Caco-2 (cell line): ENCODE measurements around the gene PLA2G4B. TPM values are rescaled to one million over a fixed set of nuclear protein-coding genes. Genes with fewer than 3 reads are reported as not detected.

ENCODE experiments used
- BruUV-seq: library from RNA; stranded (reverse); fragments of 400-500 nt; replicated peaks from 2 replicates; lab custom pipeline; 2021; lab: Mats Ljungman, UMichigan
- CTCF ChIA-PET: fragments of 300-600 bp; sonication (Branson Sonifier 250); formaldehyde crosslinking; loops from one replicate; lab custom pipeline; 2022; ENCODE audit warnings: antibody characterized with exemption; lab: Charles Lee
- POLR2A ChIA-PET: fragments of 300-600 bp; sonication (Branson Sonifier 250); formaldehyde crosslinking; loops from one replicate; lab custom pipeline; 2022; ENCODE audit warnings: antibody characterized with exemption; lab: Charles Lee
- DNase-seq, 2 experiments: peaks; one replicate each; pipeline versions ENCODE4 v3.0.0 to v3.0.0-alpha.2; 2020 to 2022
- H3K27me3 ChIP-seq: replicated peaks from 2 replicates; pipeline ENCODE4 v1.6.0; 2011; ENCODE audit warnings: low read length; ENCODE audit not compliant: control insufficient read depth, insufficient read depth
- H3K36me3 ChIP-seq: 2 replicates; pipeline ENCODE4 v1.5.1; 2011; ENCODE audit warnings: low read length; ENCODE audit not compliant: control insufficient read depth, insufficient read depth
- H3K4me1 ChIP-seq: fragments of 250-450 bp; sonication (Bioruptor Pico); 2 replicates; pipeline ENCODE4 v1.5.1; 2020; ENCODE audit warnings: mild to moderate bottlenecking
- H3K4me3 ChIP-seq: 2 replicates; pipeline ENCODE4 v1.5.1; 2011; ENCODE audit warnings: low read depth, mild to moderate bottlenecking, control low read depth, low read length
- H3K9me3 ChIP-seq: fragments of 250-450 bp; sonication (Bioruptor Pico); 2 replicates; pipeline ENCODE4 v1.5.1; 2020; ENCODE audit warnings: mild to moderate bottlenecking, moderate library complexity
- H3K27ac Mint-ChIP-seq: one replicate; pipeline ENCODE4 v1.8.0; 2022; ENCODE audit warnings: mixed read lengths; ENCODE audit not compliant: unreplicated experiment
- H3K27me3 Mint-ChIP-seq: one replicate; pipeline ENCODE4 v1.8.0; 2022; ENCODE audit warnings: mixed read lengths; ENCODE audit not compliant: insufficient read depth, unreplicated experiment
- H3K36me3 Mint-ChIP-seq: one replicate; pipeline ENCODE4 v1.8.0; 2022; ENCODE audit warnings: mild to moderate bottlenecking, mixed read lengths; ENCODE audit not compliant: insufficient read depth, unreplicated experiment
- H3K4me1 Mint-ChIP-seq: one replicate; pipeline ENCODE4 v1.8.0; 2022; ENCODE audit warnings: low read depth, mixed read lengths; ENCODE audit not compliant: unreplicated experiment
- H3K4me3 Mint-ChIP-seq: one replicate; pipeline ENCODE4 v1.8.0; 2022; ENCODE audit warnings: mild to moderate bottlenecking, moderate library complexity, mixed read lengths; ENCODE audit not compliant: unreplicated experiment
- H3K9me3 Mint-ChIP-seq: one replicate; pipeline ENCODE4 v1.8.0; 2022; ENCODE audit warnings: mixed read lengths; ENCODE audit not compliant: unreplicated experiment
- CTCF ChIP-seq, 2 experiments: fragments of 200-600 bp in 1 of 2; IDR thresholded peaks; 1 replicate in 1 of 2; 2 replicates in 1 of 2; pipeline versions ENCODE4 v1.5.1 to v1.8.0; 2011 to 2022; ENCODE audit warnings: antibody characterized with exemption in 1 of 2, control low read depth in 1 of 2, inconsistent platforms in 1 of 2, low read depth in 1 of 2, low read length in 1 of 2, mild to moderate bottlenecking in 1 of 2, moderate library complexity in 1 of 2; ENCODE audit not compliant: insufficient read depth in 1 of 2, severe bottlenecking in 1 of 2, unreplicated experiment in 1 of 2
- intact Hi-C: fragments of 100-400 bp; cut with micrococcal nuclease; formaldehyde crosslinking; loops from one replicate; pipeline ENCODE4 v1.10.0; 2022; ENCODE audit not compliant: unreplicated experiment
- total RNA-seq: library from RNA; stranded (reverse); gene quantifications from 2 replicates; pipeline ENCODE4 v1.2.3, GENCODE V29; 2022

Gene PLA2G4B
- total RNA-seq, 1 experiment from 2014 or later, result 6.0 TPM

GRCh38 chr15:41824062-41824745 is 14.4 kb upstream of the PLA2G4B start:
- DNase-seq, result no peak
- no peaks in the 10 kb centered on the region for H3K4me1 ChIP-seq
- BruUV-seq, result no TSS peak
- TF ChIP-seq CTCF (IDR thresholded peaks at IDR 0.05; ENCODE audit: insufficient read depth in 1 of 2, low read depth in 1 of 2, low read length in 1 of 2, severe bottlenecking in 1 of 2, unreplicated experiment in 1 of 2), result no peak
- intact Hi-C loops, result no loop called here
- H3K27me3 ChIP-seq, result no peaks in the 10 kb centered on the region
- H3K27me3 Mint-ChIP-seq, result no peaks in the 10 kb centered on the region
- no peak overlapping the region for H3K4me3 Mint-ChIP-seq
- H3K36me3 ChIP-seq, result no peaks in the 10 kb centered on the region; the same call in none of the 2 replicates
- no peak overlapping the region for H3K27ac Mint-ChIP-seq
- ChIA-PET POLR2A (no interaction called here), CTCF (interaction anchor here (0.7 kb wide), 1 partner anchor 230 kb away, joined by 3 read pairs; no protein-coding TSS in a partner anchor)
- no peaks in the 10 kb centered on the region for H3K9me3 ChIP-seq
- peaks cover 11% of the 10 kb centered on the region for H3K4me1 Mint-ChIP-seq
- no peaks in the 10 kb centered on the region for H3K9me3 Mint-ChIP-seq
- no peak overlapping the region for H3K4me3 ChIP-seq
- peaks cover 27% of the 10 kb centered on the region for H3K36me3 Mint-ChIP-seq

GRCh38 chr15:41825145-41825544 is 13.5 kb upstream of the PLA2G4B start:
- ChIA-PET CTCF (no interaction called here), POLR2A (no interaction called here)
- no peaks in the 10 kb centered on the region for H3K9me3 ChIP-seq
- intact Hi-C loops, result loop anchor here (5.0 kb wide), 1 partner anchor 77 kb away; no protein-coding TSS in a partner anchor
- H3K27me3 ChIP-seq, result no peaks in the 10 kb centered on the region
- no peaks in the 10 kb centered on the region for H3K4me1 ChIP-seq
- no peak for TF ChIP-seq CTCF (IDR thresholded peaks at IDR 0.05; ENCODE audit: insufficient read depth in 1 of 2, low read depth in 1 of 2, low read length in 1 of 2, severe bottlenecking in 1 of 2, unreplicated experiment in 1 of 2)
- Mint-ChIP-seq H3K27me3 (no peaks in the 10 kb centered on the region), H3K36me3 (peaks cover 20% of the 10 kb centered on the region), H3K4me1 (peaks cover 12% of the 10 kb centered on the region), H3K4me3 (no peak overlapping the region), H3K27ac (no peak overlapping the region), H3K9me3 (no peaks in the 10 kb centered on the region)
- BruUV-seq, result no TSS peak
- H3K4me3 ChIP-seq, result no peak overlapping the region
- DNase-seq, result no peak
- no peaks in the 10 kb centered on the region; the same call in 1 of the 2 replicates for H3K36me3 ChIP-seq

- Histone ChIP-seq H3K4me3 (no peak overlapping the region), H3K36me3 (no peaks in the 10 kb centered on the region; the same call in 1 of the 2 replicates), H3K9me3 (no peaks in the 10 kb centered on the region), H3K4me1 (no peaks in the 10 kb centered on the region), H3K27me3 (no peaks in the 10 kb centered on the region)
- intact Hi-C loops, result loop anchor here (5.0 kb wide), 1 partner anchor 76 kb away; no protein-coding TSS in a partner anchor
- POLR2A ChIA-PET, result no interaction called here
- TF ChIP-seq CTCF (IDR thresholded peaks at IDR 0.05; ENCODE audit: insufficient read depth in 1 of 2, low read depth in 1 of 2, low read length in 1 of 2, severe bottlenecking in 1 of 2, unreplicated experiment in 1 of 2), result no peak
- no peak overlapping the region for H3K27ac Mint-ChIP-seq
- H3K4me1 Mint-ChIP-seq, result peaks cover 12% of the 10 kb centered on the region
- H3K36me3 Mint-ChIP-seq, result peaks cover 18% of the 10 kb centered on the region
- CTCF ChIA-PET, result no interaction called here
- BruUV-seq, result no TSS peak
- H3K4me3 Mint-ChIP-seq, result peak overlapping the region; percentile 91
- no peak for DNase-seq
- no peaks in the 10 kb centered on the region for H3K9me3 Mint-ChIP-seq
- no peaks in the 10 kb centered on the region for H3K27me3 Mint-ChIP-seq
Observed at GRCh38 chr15:41825572-41826535, 12.8 kb upstream of the PLA2G4B start.
